Inflammatory macrophage treated with lipopolysaccharide for 1 hour (primary cell): ENCODE measurements around the gene GABPB1.

Experiments
- DNase-seq, 2 donors: peaks; one replicate each; pipeline ENCODE4 v3.0.0-alpha.2; 2020 to 2022

GABPB1 gene

GRCh38 chr15:50236433-50236832 lies 118.6 kb downstream of the GABPB1 start:
- no peak for DNase-seq

DNA sequence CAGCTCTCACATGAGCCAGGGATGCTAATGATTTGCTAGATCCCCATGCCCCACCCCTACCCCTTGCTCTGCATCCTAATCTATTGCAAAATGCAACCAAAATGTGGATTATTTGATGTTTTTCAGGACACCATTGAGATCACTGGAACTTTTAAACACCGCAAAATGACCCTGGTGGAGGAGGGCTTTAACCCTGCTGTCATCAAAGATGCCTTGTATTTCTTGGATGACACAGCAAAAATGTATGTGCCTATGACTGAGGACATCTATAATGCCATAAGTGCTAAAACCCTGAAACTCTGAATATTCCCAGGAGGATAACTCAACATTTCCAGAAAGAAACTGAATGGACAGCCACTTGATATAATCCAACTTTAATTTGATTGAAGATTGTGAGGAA lies 119.2 kb downstream of the GABPB1 start:
- no peak for DNase-seq

GRCh38 chr15:50234764-50235163 lies 120.2 kb downstream of the GABPB1 start:
- DNase-seq: no peak

DNA sequence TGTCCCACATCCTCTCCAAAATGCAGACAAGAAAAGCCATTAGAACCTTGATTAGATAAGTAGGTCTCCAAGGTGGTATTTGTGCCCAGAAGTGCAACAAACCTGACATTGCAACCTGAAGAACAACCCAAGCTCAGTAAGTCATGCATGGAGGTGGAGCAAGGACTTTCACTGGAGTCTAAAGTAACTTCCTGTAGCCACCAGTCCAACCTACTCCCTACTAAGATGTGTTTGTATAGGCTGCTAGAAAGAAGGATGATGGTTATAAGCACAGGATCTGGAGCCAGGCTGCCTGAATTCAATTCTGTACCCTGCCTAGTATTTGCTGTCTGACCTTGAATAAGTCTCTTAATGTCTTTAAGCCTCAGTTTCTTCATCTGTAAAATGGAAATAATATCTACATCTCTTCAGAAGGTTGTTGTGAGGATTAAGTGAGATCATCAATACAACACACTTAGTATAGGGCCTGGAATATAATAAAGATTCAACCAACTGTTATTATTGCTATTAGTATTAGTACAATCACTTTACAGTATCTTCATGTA lies 121.7 kb downstream of the GABPB1 start:
- DNase-seq: no peak

DNA sequence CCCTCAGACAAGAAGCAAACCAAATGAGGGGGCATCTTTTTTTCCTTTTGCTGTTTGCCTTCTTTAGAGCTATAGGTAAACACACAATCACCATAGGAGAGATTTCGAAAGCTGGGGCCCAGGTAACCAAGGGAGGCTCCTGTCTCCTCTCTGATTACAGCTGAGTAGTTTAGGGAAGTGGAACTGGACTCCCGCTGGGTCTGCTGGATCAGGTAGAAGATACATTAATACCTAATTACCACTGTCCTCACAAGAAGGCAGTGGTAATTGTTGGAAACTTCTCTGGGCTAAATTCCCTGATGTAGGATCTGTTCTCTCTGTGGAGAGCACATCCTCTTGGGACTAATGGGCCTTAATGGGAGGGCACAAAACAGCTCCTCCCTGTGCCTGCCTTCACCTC lies 122.2 kb downstream of the GABPB1 start:
- DNase-seq: no peak

DNA sequence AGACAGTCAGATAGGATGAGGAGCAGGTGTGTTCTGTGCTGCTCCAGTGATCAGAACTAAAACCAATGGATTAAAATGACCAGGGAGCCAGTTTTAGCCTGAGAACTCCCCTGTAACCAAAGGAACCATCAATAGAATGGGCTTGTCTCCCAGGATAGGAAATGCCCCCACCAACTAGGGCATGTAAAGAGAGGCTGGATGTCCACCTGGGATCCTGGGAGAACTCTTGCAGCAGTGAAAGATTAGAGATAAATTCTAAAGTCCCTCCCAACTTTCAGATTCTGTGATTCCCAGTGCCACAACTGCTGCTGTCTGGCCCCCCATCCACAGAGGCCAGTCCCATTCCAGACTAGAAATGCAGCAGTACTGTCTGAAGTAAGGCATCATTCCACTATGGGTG lies 123.2 kb downstream of the GABPB1 start:
- DNase-seq: no peak

DNA sequence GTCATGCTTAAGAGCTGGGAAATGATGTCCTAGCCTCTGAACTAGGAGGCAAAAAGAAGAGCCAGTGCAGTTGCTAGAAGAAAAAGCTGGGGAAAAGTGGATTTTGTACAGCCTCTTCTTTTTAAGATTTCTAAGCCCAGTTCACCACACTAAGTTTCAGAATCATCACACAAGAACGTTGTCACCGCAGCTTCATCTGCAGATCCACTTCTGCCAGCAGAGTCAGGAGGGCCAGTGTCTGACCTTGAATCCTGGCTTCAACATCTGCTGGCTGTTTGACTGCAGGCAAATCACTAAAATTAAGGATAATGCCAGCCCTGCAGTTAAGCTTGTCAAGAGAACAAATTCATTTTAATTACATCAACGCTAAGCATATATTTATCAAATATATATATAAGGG lies 125.7 kb downstream of the GABPB1 start:
- no peak for DNase-seq

- no peak for DNase-seq
Observed at GRCh38 chr15:50228866-50229265, 126.1 kb downstream of the GABPB1 start.

- no peak for DNase-seq
Observed at GRCh38 chr15:50227076-50227475, 127.9 kb downstream of the GABPB1 start.

GRCh38 chr15:50225938-50226337 lies 129.1 kb downstream of the GABPB1 start:
- DNase-seq: no peak
